Islet precursor cell (in vitro differentiated cells): ENCODE measurements around the gene HOXC11.

Experiments
- DNase-seq: peaks from one replicate; pipeline ENCODE4 v3.0.0-alpha.2; 2018

HOXC11 gene

GRCh38 chr12:53985994-53986685 is 13.2 kb downstream of the HOXC11 start:
- DNase-seq: no peak

DNA sequence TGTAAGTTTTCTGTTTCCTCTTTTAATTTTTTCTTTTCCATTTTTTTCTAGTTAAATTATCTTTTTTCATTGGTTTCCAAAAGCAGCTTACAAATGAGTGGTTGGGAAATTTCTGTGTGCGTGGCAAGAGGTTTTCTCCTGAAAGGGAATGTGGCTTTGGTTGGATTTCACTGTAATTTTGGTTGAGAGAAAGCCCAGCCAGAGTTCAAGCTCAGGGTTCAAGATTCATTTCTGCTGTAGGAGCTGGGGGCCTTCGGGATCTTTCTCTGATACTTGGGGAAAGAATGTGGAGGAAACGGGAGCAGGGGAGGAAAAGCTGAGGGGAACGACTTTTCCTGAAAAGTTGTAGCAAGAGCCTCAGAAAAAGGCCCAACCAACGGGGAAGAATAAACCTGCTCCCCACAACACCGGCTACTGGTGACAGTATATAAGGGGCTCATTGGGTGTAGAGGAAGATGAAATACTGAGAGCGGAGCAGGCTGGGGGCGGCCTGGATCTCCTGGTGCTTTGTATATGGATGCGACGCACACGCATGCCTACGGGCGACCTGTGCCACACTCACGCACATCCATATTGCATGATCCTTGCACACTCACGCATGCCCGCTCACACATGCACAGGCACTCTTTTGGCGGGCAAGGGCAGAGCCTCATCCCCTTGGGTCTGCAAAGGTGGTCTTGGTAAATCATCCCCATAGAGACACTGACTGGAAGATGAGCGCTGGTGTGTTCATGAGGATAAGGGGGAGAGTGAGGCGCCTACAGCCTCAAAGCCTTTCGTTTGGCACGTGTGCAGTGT is 14.0 kb downstream of the HOXC11 start:
- DNase-seq: no peak

DNA sequence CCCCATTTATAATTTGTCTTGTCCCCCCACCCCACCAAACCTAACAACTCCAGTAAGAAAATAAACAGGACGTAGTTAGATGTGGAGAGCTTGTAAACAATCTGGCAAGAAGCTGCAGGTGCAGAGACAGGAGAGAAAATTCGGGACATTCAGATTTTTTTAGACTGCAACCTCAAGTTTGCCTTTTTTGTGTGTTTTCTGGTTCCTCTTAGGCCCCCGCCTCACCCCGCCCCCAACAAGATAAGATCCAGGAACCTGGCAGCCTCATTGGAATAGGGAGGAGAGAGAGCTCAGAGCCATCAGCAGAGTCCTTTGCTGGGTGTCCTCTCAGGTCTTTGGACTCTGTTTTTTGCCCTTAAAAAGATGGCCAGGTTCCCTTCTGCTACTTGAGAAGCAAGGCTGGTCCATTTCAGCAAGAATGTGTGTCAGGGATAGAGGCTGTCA is 14.9 kb downstream of the HOXC11 start:
- DNase-seq: no peak

- DNase-seq: no peak
These were observed 15.8 kb downstream of the HOXC11 start for GRCh38 chr12:53988541-53989226.

DNA sequence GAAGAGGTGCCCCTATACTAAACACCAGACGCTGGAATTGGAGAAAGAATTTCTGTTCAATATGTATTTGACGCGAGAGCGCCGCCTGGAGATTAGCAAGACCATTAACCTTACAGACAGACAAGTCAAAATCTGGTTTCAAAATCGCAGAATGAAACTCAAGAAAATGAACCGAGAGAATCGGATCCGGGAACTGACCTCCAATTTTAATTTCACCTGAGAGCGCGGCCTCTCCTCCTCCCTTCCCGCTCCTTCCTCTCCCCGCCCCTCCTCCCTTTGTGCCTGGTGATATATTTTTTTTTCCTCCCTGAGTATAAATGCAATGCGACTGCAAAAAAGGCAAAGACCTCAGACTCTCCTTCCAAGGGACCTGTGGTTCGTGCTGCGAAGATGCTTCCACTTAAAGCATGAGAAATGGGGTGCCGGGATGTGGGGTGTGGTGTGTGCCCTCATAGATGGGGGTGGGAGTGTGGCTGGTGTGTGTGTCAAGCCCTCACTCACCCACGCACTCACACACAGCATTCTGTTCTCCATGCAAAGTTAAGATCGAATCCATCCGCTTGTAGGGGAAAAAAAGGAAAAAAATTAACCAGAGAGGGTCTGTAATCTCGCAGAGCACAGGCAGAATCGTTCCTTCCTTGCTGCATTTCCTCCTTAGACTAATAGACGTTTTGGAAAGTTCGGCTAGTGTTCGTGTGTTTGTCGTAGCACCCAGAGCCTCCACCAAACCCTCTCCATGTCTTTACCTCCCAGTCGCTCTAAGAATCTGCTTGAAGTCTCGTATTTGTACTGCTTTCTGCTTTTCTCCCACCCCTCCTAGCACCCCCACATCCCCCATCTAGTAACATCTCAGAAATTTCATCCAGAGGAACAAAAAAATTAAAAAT is 16.5 kb downstream of the HOXC11 start:
- DNase-seq: no peak

GRCh38 chr12:53990311-53991076 is 17.6 kb downstream of the HOXC11 start:
- DNase-seq: no peak

- no peak for DNase-seq
These were observed 18.1 kb downstream of the HOXC11 start for GRCh38 chr12:53991077-53991460.

DNA sequence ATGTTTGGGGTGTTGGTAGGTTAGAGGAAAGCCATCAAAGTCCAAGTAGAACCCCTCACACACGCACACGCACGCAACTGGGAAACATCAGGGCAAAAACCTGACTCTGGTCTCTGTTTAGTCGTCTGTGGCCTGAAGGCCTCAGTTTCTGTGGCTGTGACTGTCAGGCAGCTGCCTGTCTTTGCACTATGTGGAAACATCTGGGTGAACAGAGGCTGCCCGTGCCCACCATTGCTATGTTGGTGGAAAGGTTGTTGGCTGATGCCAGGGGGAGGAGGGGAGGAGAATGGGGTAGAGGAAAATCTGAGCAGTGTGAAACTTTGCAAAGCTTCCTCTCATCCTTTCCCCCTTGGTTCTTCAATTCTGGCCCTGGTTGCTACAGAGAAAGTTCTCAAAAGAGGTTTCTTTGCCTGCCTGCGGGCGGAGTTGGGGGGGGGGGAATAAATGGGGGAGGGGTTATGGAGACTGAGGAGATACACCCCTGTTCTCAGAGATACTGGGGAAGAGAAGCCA is 19.5 kb downstream of the HOXC11 start:
- DNase-seq: no peak

DNA sequence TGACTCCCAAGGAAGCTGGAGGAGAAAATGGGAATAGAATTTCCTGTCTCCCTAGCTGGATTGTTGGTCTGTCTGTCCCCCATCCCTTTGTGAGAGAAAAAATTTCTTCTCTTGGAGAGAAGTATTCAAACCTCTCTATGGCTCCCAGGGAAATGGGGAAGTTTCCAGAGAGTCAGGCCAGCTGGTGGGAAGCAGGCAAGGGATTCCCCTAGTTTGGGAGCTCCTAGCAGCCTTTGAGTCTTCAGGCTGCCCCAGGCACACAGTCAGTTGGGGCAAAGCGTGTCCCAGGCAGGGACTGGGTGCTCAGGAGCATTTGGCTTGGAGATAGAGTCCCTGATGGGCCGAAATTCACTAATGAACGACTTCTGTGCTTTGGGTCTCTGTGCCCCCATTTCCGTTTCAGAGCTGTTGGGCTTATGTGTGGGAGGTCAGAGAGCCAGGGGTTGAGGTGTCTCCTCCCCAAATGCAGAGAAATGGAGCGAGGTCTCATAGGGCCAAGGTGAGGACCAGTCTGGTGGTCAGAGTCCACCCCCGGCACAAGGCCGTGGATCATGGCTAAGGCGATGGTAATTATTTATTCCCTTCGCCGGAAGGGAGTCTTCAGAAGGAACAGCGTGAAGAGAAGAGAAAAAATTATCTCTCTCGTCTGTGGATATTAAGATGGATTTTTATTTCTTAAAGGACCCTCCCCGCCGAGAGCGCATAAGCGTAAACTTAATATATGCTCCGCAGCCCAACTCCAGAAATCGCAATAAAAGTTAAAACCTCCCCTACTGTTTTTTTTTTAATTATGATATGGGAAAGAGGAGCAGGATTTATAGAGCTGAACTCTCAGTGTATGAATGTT is 20.5 kb downstream of the HOXC11 start:
- no peak for DNase-seq

GRCh38 chr12:53994009-53994263 is 21.0 kb downstream of the HOXC11 start:
- DNase-seq: no peak

- peak; percentile 72 for DNase-seq
These were observed 21.5 kb downstream of the HOXC11 start for GRCh38 chr12:53994264-53995001.

- DNase-seq: no peak
These were observed 22.1 kb downstream of the HOXC11 start for GRCh38 chr12:53995002-53995377.

- peak; percentile 80 for DNase-seq
These were observed 22.7 kb downstream of the HOXC11 start for GRCh38 chr12:53995378-53996239.

GRCh38 chr12:53996240-53997203 is 23.6 kb downstream of the HOXC11 start:
- no peak for DNase-seq

DNA sequence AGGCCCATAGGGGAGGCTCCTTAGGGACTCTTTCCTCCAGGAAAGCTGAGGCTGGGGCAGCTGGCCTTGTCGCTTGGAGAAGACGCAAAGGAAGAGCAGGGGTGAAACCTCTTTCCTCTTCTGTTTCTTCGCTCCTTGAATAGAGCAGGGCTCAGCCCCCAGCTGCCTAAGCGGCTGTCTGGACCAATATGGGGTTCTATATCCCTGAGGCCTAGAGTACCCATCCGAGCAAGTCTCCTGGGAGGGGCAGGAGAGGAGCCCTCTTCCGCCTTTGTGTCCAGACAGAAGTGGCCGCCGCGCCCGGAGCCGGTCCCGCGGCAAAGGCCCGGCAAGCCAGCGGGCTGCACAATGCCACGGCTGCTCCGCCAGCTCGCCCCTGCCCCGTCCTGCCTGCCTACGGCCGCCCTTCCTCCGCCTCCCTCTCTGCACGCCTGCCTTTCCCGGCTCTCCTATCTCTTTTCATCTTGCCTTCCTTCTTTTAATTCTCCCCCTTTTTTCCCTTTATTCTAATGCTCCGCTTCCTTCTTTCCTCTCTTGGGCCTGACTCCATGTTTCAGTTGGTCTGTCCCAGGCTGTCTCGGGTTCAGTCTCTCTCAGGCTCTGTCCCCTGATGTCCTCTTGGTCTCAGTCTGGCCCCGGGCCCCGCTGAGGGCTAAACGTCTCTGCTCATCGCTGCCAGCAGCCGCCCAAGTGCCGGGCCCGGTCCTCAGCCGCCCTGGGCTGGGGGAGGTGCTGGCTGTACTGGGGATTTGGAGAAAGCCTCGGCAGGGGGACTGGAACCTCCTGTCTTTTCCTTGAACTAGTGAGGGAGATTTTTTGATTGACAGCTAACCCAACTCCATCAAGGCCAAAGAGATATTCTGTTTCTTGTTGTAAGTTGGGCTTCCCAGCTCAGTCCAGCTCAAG is 24.5 kb downstream of the HOXC11 start:
- peak; percentile 76 for DNase-seq

- DNase-seq: no peak
These were observed 25.4 kb downstream of the HOXC11 start for GRCh38 chr12:53998110-53998899.
